MM.1S (cell line): ENCODE measurements around the gene ENKUR.
A peak's percentile ranks its signal among the peaks of the same experiment; 100 is the strongest.

Experiments
- DNase-seq: peaks from one replicate; pipeline ENCODE4 v3.0.0-alpha.2; 2015
- H2AFZ ChIP-seq: fragments of 300-600 bp; sonication (generic); 2 replicates; pipeline ENCODE4 v1.6.0; 2016; ENCODE audit warnings: antibody characterized with exemption, low read length
- H3F3A ChIP-seq: fragments of 300-600 bp; sonication (generic); 2 replicates; pipeline ENCODE4 v1.6.1; 2016; ENCODE audit warnings: mild to moderate bottlenecking, antibody characterized with exemption, low read length, moderate library complexity, mixed read lengths; ENCODE audit not compliant: insufficient read depth
- H3K27ac ChIP-seq: fragments of 300-600 bp; sonication (generic); 2 replicates; pipeline ENCODE4 v1.5.1; 2016; ENCODE audit warnings: mild to moderate bottlenecking, low read length
- H3K27me3 ChIP-seq: fragments of 300-600 bp; sonication (generic); replicated peaks from 2 replicates; pipeline ENCODE4 v1.6.0; 2016; ENCODE audit warnings: low read length; ENCODE audit not compliant: insufficient read depth
- H3K36me3 ChIP-seq: fragments of 300-600 bp; sonication (generic); replicated peaks from 2 replicates; pipeline ENCODE4 v1.6.1; 2016; ENCODE audit warnings: mild to moderate bottlenecking, low read length, mixed read lengths; ENCODE audit not compliant: insufficient read depth
- H3K4me1 ChIP-seq: fragments of 300-600 bp; sonication (generic); 2 replicates; pipeline ENCODE4 v1.6.1; 2016; ENCODE audit warnings: low read length, mixed read lengths
- H3K4me2 ChIP-seq: fragments of 300-600 bp; sonication (generic); 2 replicates; pipeline ENCODE4 v1.6.0; 2016; ENCODE audit warnings: low read depth, low read length
- H3K4me3 ChIP-seq: fragments of 300-600 bp; sonication (generic); 2 replicates; pipeline ENCODE4 v1.5.1; 2016; ENCODE audit warnings: low read length, mixed read lengths
- H3K79me2 ChIP-seq: fragments of 300-600 bp; sonication (generic); 2 replicates; pipeline ENCODE4 v1.6.1; 2016; ENCODE audit warnings: mixed run types, low read length, mixed read lengths
- H3K9ac ChIP-seq: fragments of 300-600 bp; sonication (generic); 2 replicates; pipeline ENCODE4 v1.6.1; 2016; ENCODE audit warnings: low read length, mixed read lengths
- H3K9me2 ChIP-seq: fragments of 300-600 bp; sonication (generic); replicated peaks from 2 replicates; pipeline ENCODE4 v1.6.1; 2016; ENCODE audit warnings: mild to moderate bottlenecking, low read length, mixed read lengths; ENCODE audit not compliant: insufficient read depth
- H3K9me3 ChIP-seq: fragments of 300-600 bp; sonication (generic); replicated peaks from 2 replicates; pipeline ENCODE4 v1.6.1; 2016; ENCODE audit warnings: mild to moderate bottlenecking, low read length, mixed read lengths; ENCODE audit not compliant: insufficient read depth
- H4K20me1 ChIP-seq: fragments of 300-600 bp; sonication (generic); 2 replicates; pipeline ENCODE4 v1.6.1; 2016; ENCODE audit warnings: mild to moderate bottlenecking, low read length, moderate library complexity, mixed read lengths; ENCODE audit not compliant: insufficient read depth
- CTCF ChIP-seq: fragments of 300-600 bp; sonication (generic); IDR thresholded peaks from 2 replicates; pipeline ENCODE4 v1.5.1; 2016; ENCODE audit warnings: antibody characterized with exemption, low read length, mixed read lengths
- EZH2 ChIP-seq: fragments of 300-600 bp; sonication (generic); optimal IDR thresholded peaks from 2 replicates; pipeline ENCODE3; 2017; ENCODE audit warnings: low read depth, mild to moderate bottlenecking, antibody characterized with exemption, low read length, mixed read lengths
- EZH2phosphoT487 ChIP-seq: fragments of 300-600 bp; sonication (generic); IDR thresholded peaks from 2 replicates; pipeline ENCODE4 v1.6.1; 2018; ENCODE audit warnings: antibody characterized with exemption, low read length

ENKUR gene

GRCh38 chr10:25063157-25063556 lies 47.2 kb upstream of the ENKUR start:
- H2AFZ ChIP-seq, result no peak overlapping the region
- H3K9me3 ChIP-seq, result no peaks in the 10 kb centered on the region
- no peak overlapping the region for H3K9ac ChIP-seq
- no peaks in the 10 kb centered on the region for H3K27me3 ChIP-seq
- H3K4me3 ChIP-seq, result no peak overlapping the region
- H3K4me1 ChIP-seq, result no peaks in the 10 kb centered on the region
- H3K9me2 ChIP-seq, result no peaks in the 10 kb centered on the region
- H3K36me3 ChIP-seq, result no peaks in the 10 kb centered on the region
- no peak for TF ChIP-seq EZH2phosphoT487
- TF ChIP-seq EZH2, result no peak
- no peak for TF ChIP-seq CTCF
- H4K20me1 ChIP-seq, result no peaks in the 10 kb centered on the region
- no peak overlapping the region for H3K27ac ChIP-seq
- no peak for DNase-seq
- no peaks in the 10 kb centered on the region for H3F3A ChIP-seq
- no peaks in the 10 kb centered on the region for H3K79me2 ChIP-seq
- H3K4me2 ChIP-seq, result no peak overlapping the region

- Histone ChIP-seq H3K9me2 (no peaks in the 10 kb centered on the region), H3K4me2 (no peak overlapping the region), H3K9ac (no peak overlapping the region), H3K4me3 (no peak overlapping the region), H3K27me3 (no peaks in the 10 kb centered on the region), H3K9me3 (no peaks in the 10 kb centered on the region), H3K79me2 (no peaks in the 10 kb centered on the region), H2AFZ (peak overlapping the region; percentile 2; the same call in 1 of the 2 replicates), H3K4me1 (no peaks in the 10 kb centered on the region), H3K36me3 (no peaks in the 10 kb centered on the region), H3K27ac (no peak overlapping the region), H3F3A (no peaks in the 10 kb centered on the region), H4K20me1 (no peaks in the 10 kb centered on the region)
- TF ChIP-seq EZH2, result no peak
- TF ChIP-seq CTCF, result no peak
- TF ChIP-seq EZH2phosphoT487, result no peak
- DNase-seq, result no peak
Measured at GRCh38 chr10:25061711-25062449, 45.9 kb upstream of the ENKUR start.

DNA sequence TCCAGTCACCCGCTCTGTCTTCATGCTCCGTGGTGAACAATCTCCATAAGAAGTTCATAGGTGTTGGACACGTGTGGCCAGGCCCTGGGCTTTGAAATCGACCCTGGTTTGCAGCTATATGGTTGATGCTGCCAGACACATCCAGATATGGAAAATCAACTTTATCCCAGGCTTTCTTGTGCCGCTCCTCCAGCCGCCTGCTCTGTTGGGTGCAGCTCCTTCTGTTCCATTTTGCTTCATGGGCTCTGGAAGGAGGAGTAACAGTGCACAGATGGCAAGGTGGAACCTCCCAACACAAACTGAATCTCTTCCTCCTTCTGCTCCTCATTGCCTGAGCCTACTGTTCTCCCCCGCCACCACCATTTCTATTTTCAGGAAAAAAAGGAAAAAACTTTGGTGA lies 45.2 kb upstream of the ENKUR start:
- DNase-seq, result no peak
- no peak overlapping the region for H3K4me2 ChIP-seq
- H4K20me1 ChIP-seq, result no peaks in the 10 kb centered on the region
- H3K9me2 ChIP-seq, result no peaks in the 10 kb centered on the region
- H3K4me1 ChIP-seq, result no peaks in the 10 kb centered on the region
- no peaks in the 10 kb centered on the region for H3K79me2 ChIP-seq
- TF ChIP-seq EZH2 (no peak), CTCF (no peak), EZH2phosphoT487 (no peak)
- H3K27me3 ChIP-seq, result no peaks in the 10 kb centered on the region
- no peak overlapping the region for H2AFZ ChIP-seq
- H3K9ac ChIP-seq, result no peak overlapping the region
- no peaks in the 10 kb centered on the region for H3K9me3 ChIP-seq
- no peaks in the 10 kb centered on the region for H3K36me3 ChIP-seq
- no peaks in the 10 kb centered on the region for H3F3A ChIP-seq
- H3K27ac ChIP-seq, result no peak overlapping the region
- no peak overlapping the region for H3K4me3 ChIP-seq
